GM23338 (cell line): ENCODE measurements around the gene TJAP1. TPM values are rescaled to one million over a fixed set of nuclear protein-coding genes. Genes with fewer than 3 reads are reported as not detected.

Experiments
- ATAC-seq: fragments of 200-7000 bp; cut with Tn5 transposase; 3 replicates; pipeline ENCODE4 v1.9.1; 2020
- DNase-seq: peaks from one replicate; pipeline ENCODE4 v3.0.0-alpha.2; 2015; ENCODE audit warnings: low spot score
- H2AFZ ChIP-seq: fragments of 200-600 bp; sonication (generic); 2 replicates; pipeline ENCODE4 v1.8.0; 2016; ENCODE audit warnings: antibody characterized with exemption, mild to moderate bottlenecking, moderate library complexity
- H3F3A ChIP-seq: fragments of 200-600 bp; sonication (generic); replicated peaks from 2 replicates; pipeline ENCODE4 v1.8.0; 2017; ENCODE audit warnings: antibody characterized with exemption, mixed run types, low read depth
- H3K27ac ChIP-seq: fragments of 200-600 bp; sonication (generic); 2 replicates; pipeline ENCODE4 v1.6.1; 2016; ENCODE audit warnings: low read depth
- H3K27me3 ChIP-seq: fragments of 200-600 bp; sonication (generic); 2 replicates; pipeline ENCODE4 v1.8.0; 2016; ENCODE audit warnings: mild to moderate bottlenecking, mixed run types, moderate library complexity; ENCODE audit not compliant: insufficient read depth
- H3K36me3 ChIP-seq: fragments of 200-600 bp; sonication (generic); 2 replicates; pipeline ENCODE4 v1.8.0; 2016; ENCODE audit warnings: mild to moderate bottlenecking; ENCODE audit not compliant: insufficient read depth
- H3K4me1 ChIP-seq: fragments of 200-600 bp; sonication (generic); 2 replicates; pipeline ENCODE4 v1.8.0; 2016; ENCODE audit warnings: mild to moderate bottlenecking, moderate library complexity; ENCODE audit not compliant: insufficient read depth
- H3K4me2 ChIP-seq: fragments of 200-600 bp; sonication (generic); 2 replicates; pipeline ENCODE4 v1.7.1; 2017; ENCODE audit warnings: mixed run types
- H3K4me3 ChIP-seq: fragments of 200-600 bp; sonication (generic); 2 replicates; pipeline ENCODE4 v1.6.1; 2016; ENCODE audit warnings: mixed run types
- H3K79me2 ChIP-seq: fragments of 200-600 bp; sonication (generic); replicated peaks from 2 replicates; pipeline ENCODE4 v1.8.0; 2017; ENCODE audit warnings: mild to moderate bottlenecking; ENCODE audit not compliant: insufficient read depth
- H3K9me2 ChIP-seq: fragments of 200-600 bp; sonication (generic); 2 replicates; pipeline ENCODE4 v1.8.0; 2017; ENCODE audit not compliant: insufficient read depth
- H4K20me1 ChIP-seq: fragments of 200-600 bp; sonication (generic); replicated peaks from 2 replicates; pipeline ENCODE4 v1.8.0; 2017; ENCODE audit warnings: mild to moderate bottlenecking; ENCODE audit not compliant: insufficient read depth
- H3K27ac Mint-ChIP-seq: 2 replicates; pipeline ENCODE4 v1.8.0; 2020; ENCODE audit warnings: inconsistent platforms, mild to moderate bottlenecking, moderate library complexity, mixed read lengths
- H3K27me3 Mint-ChIP-seq: 3 replicates; pipeline ENCODE4 v1.8.0; 2022; ENCODE audit warnings: low read depth, mild to moderate bottlenecking, moderate library complexity, mixed read lengths, inconsistent platforms; ENCODE audit not compliant: insufficient read depth, poor library complexity
- H3K36me3 Mint-ChIP-seq: 3 replicates; pipeline ENCODE4 v1.8.0; 2021; ENCODE audit warnings: low read depth, mild to moderate bottlenecking, inconsistent platforms, moderate library complexity, mixed read lengths
- H3K4me1 Mint-ChIP-seq: 3 replicates; pipeline ENCODE4 v1.8.0; 2020; ENCODE audit warnings: mild to moderate bottlenecking, inconsistent platforms, mixed read lengths
- H3K4me3 Mint-ChIP-seq: 3 replicates; pipeline ENCODE4 v1.8.0; 2021; ENCODE audit warnings: moderate library complexity, mild to moderate bottlenecking, inconsistent platforms, mixed read lengths
- H3K9me3 Mint-ChIP-seq: 3 replicates; pipeline ENCODE4 v1.8.0; 2020; ENCODE audit warnings: moderate library complexity, mild to moderate bottlenecking, inconsistent platforms, mixed read lengths
- CREB1 ChIP-seq: fragments of 250-450 bp; sonication (Bioruptor Pico); IDR thresholded peaks from 2 replicates; pipeline ENCODE4 v1.5.0; 2020; ENCODE audit warnings: low read depth, mild to moderate bottlenecking, moderate library complexity
- ETS1 ChIP-seq: IDR thresholded peaks from 2 replicates; pipeline ENCODE4 v1.6.1; 2016; ENCODE audit warnings: antibody characterized with exemption
- EZH2 ChIP-seq: fragments of 200-600 bp; sonication (generic); IDR thresholded peaks from one replicate; pipeline ENCODE4 v1.8.0; 2017; ENCODE audit warnings: antibody characterized with exemption, mild to moderate bottlenecking, low read depth; ENCODE audit not compliant: unreplicated experiment
- EZH2phosphoT487 ChIP-seq: fragments of 200-600 bp; sonication (generic); IDR thresholded peaks from one replicate; pipeline ENCODE4 v1.8.1; 2018; ENCODE audit warnings: antibody characterized with exemption; ENCODE audit not compliant: unreplicated experiment
- JUNB ChIP-seq: IDR thresholded peaks from one replicate; pipeline ENCODE4 v1.6.1; 2016; ENCODE audit warnings: antibody characterized with exemption; ENCODE audit not compliant: unreplicated experiment
- NANOG ChIP-seq: IDR thresholded peaks from 2 replicates; pipeline ENCODE4 v1.6.1; 2016; ENCODE audit warnings: antibody characterized with exemption, borderline replicate concordance
- POLR2AphosphoS5 ChIP-seq: IDR thresholded peaks from 2 replicates; pipeline ENCODE4 v1.6.1; 2016; ENCODE audit warnings: antibody characterized with exemption, low read depth
- STAT1 ChIP-seq: IDR thresholded peaks from one replicate; pipeline ENCODE4 v1.6.1; 2016; ENCODE audit warnings: antibody characterized with exemption; ENCODE audit not compliant: unreplicated experiment
- ZNF114 ChIP-seq: fragments of 250-450 bp; sonication (Bioruptor Pico); IDR thresholded peaks from 2 replicates; pipeline ENCODE4 v1.5.0; 2020; ENCODE audit warnings: mild to moderate bottlenecking, moderate library complexity
- ZNF331 ChIP-seq: fragments of 250-450 bp; sonication (Bioruptor Pico); IDR thresholded peaks from 2 replicates; pipeline ENCODE4 v1.5.0; 2020; ENCODE audit warnings: low read depth, mild to moderate bottlenecking, moderate library complexity
- ZNF462 ChIP-seq: fragments of 250-450 bp; sonication (Bioruptor Pico); IDR thresholded peaks from 2 replicates; pipeline ENCODE4 v1.5.0; 2020; ENCODE audit warnings: mild to moderate bottlenecking, moderate library complexity
- polyA plus RNA-seq: library from polyadenylated mRNA; unstranded; fragments of >200 nt; fragmentation: Nextera tagmentation; extraction: Ambion mirVana; gene quantifications from 2 replicates; pipeline ENCODE4 v1.2.1, GENCODE V29; 2016
- total RNA-seq: library from RNA; depleted of rRNA; stranded (reverse); fragments of >200 nt; shearing (Covaris generic); gene quantifications from 2 replicates; pipeline ENCODE4 v1.2.3, GENCODE V29; 2014

TJAP1 gene
- total and polyA plus RNA-seq, 2 experiments from 2014 or later: 17.6 to 34.3 TPM

GRCh38 chr6:43520097-43520496, 42.7 kb downstream of the TJAP1 start (continued):
- TF ChIP-seq JUNB (no peak), CREB1 (no peak), STAT1 (no peak), ETS1 (no peak), EZH2phosphoT487 (no peak)

- ATAC-seq (no peak), DNase-seq (no peak)
- Histone ChIP-seq H3K4me3 (no peak overlapping the region), H3K4me2 (no peak overlapping the region), H2AFZ (no peak overlapping the region), H3K36me3 (peaks cover 48% of the 10 kb centered on the region), H3K79me2 (peaks cover 22% of the 10 kb centered on the region), H4K20me1 (peaks cover 11% of the 10 kb centered on the region), H3K4me1 (peaks cover 7% of the 10 kb centered on the region), H3K27me3 (no peaks in the 10 kb centered on the region), H3K27ac (no peak overlapping the region), H3F3A (peaks cover 41% of the 10 kb centered on the region), H3K9me2 (no peaks in the 10 kb centered on the region)
- Mint-ChIP-seq H3K9me3 (no peaks in the 10 kb centered on the region; the same call in 2 of the 3 replicates), H3K36me3 (peaks cover 52% of the 10 kb centered on the region; the same call in 2 of the 3 replicates), H3K4me1 (no peaks in the 10 kb centered on the region), H3K27me3 (peaks cover 6% of the 10 kb centered on the region), H3K4me3 (no peak overlapping the region), H3K27ac (no peak overlapping the region)
- TF ChIP-seq JUNB: no peak
Observed at GRCh38 chr6:43521836-43522235, 44.5 kb downstream of the TJAP1 start.

- Mint-ChIP-seq H3K36me3 (peaks cover 61% of the 10 kb centered on the region; the same call in 2 of the 3 replicates), H3K4me3 (no peak overlapping the region), H3K9me3 (no peaks in the 10 kb centered on the region; the same call in 2 of the 3 replicates), H3K27me3 (peaks cover 6% of the 10 kb centered on the region), H3K4me1 (no peaks in the 10 kb centered on the region), H3K27ac (no peak overlapping the region)
- ATAC-seq (no peak), DNase-seq (no peak)
- Histone ChIP-seq H3K4me1 (peaks cover 7% of the 10 kb centered on the region), H3K36me3 (peaks cover 54% of the 10 kb centered on the region), H3K27ac (no peak overlapping the region), H4K20me1 (peaks cover 19% of the 10 kb centered on the region), H2AFZ (no peak overlapping the region), H3K4me3 (no peak overlapping the region), H3K9me2 (no peaks in the 10 kb centered on the region), H3K79me2 (peaks cover 14% of the 10 kb centered on the region), H3K27me3 (no peaks in the 10 kb centered on the region), H3K4me2 (no peak overlapping the region), H3F3A (peaks cover 41% of the 10 kb centered on the region)
- TF ChIP-seq CREB1: no peak
- no peak for TF ChIP-seq NANOG
- no peak for TF ChIP-seq STAT1
- no peak for TF ChIP-seq EZH2
- TF ChIP-seq POLR2AphosphoS5: no peak; the same call in 1 of the 2 replicates
- TF ChIP-seq ZNF331 (CRISPR knock-in tag): no peak
- TF ChIP-seq ZNF462: no peak
- no peak for TF ChIP-seq ETS1
- TF ChIP-seq JUNB: no peak
- TF ChIP-seq EZH2phosphoT487: no peak
- TF ChIP-seq ZNF114: no peak
Observed at GRCh38 chr6:43522547-43523261, 45.3 kb downstream of the TJAP1 start.
